Measurements from ENCODE around the gene MORC2. TPM values are rescaled to one million over a fixed set of nuclear protein-coding genes. Genes with fewer than 3 reads are reported as not detected.

The MORC2 gene
- total RNA-seq, 2 experiments from 2014 or later = 22.9 to 35.6 TPM

- TF ChIP-seq CTCF (conservative IDR thresholded peaks at IDR 0.05; ENCODE audit: low read length) (no peak), EZH2phosphoT487 (IDR thresholded peaks at IDR 0.05; ENCODE audit: borderline replicate concordance, low read depth, low read length) (no peak)
- ChIA-PET CTCF (ENCODE audit: unreplicated experiment) (no interaction called here), POLR2A (no interaction called here)
- DNase-seq (ENCODE audit: low spot score) = no peak
- Histone ChIP-seq H3K4me2 (ENCODE audit: low read length) (no peak overlapping the region), H2AFZ (ENCODE audit: low read length) (no peak overlapping the region), H3K9me3 (ENCODE audit: low read length) (no peaks in the 10 kb centered on the region), H3K79me2 (ENCODE audit: insufficient read depth, low read depth, low read length) (no peaks in the 10 kb centered on the region), H4K20me1 (ENCODE audit: insufficient read depth, low read length) (no peaks in the 10 kb centered on the region), H3K9me2 (ENCODE audit: insufficient read depth, low read length) (no peaks in the 10 kb centered on the region), H3K36me3 (ENCODE audit: insufficient read depth, low read length) (no peaks in the 10 kb centered on the region), H3K27ac (ENCODE audit: low read depth, low read length, poor library complexity, severe bottlenecking) (no peak overlapping the region), H3K4me1 (ENCODE audit: insufficient read depth, low read length, poor library complexity, severe bottlenecking) (no peaks in the 10 kb centered on the region), H3K4me3 (ENCODE audit: low read depth, low read length, poor library complexity, severe bottlenecking) (no peak overlapping the region)
- no TSS peak for BruUV-seq (replicated peaks)
- intact Hi-C loops (cut with micrococcal nuclease; ENCODE audit: unreplicated experiment) = no loop called here
Observed at GRCh38 chr22:30989474-30989873, 20.9 kb upstream of the MORC2 start.

- Histone ChIP-seq H3K79me2 (ENCODE audit: insufficient read depth, low read depth, low read length) (no peaks in the 10 kb centered on the region), H3K27ac (ENCODE audit: low read depth, low read length, poor library complexity, severe bottlenecking) (no peak overlapping the region), H2AFZ (ENCODE audit: low read length) (no peak overlapping the region), H3K4me1 (ENCODE audit: insufficient read depth, low read length, poor library complexity, severe bottlenecking) (no peaks in the 10 kb centered on the region), H4K20me1 (ENCODE audit: insufficient read depth, low read length) (no peaks in the 10 kb centered on the region), H3K9me3 (ENCODE audit: low read length) (no peaks in the 10 kb centered on the region), H3K4me3 (ENCODE audit: low read depth, low read length, poor library complexity, severe bottlenecking) (no peak overlapping the region), H3K4me2 (ENCODE audit: low read length) (no peak overlapping the region), H3K36me3 (ENCODE audit: insufficient read depth, low read length) (no peaks in the 10 kb centered on the region), H3K9me2 (ENCODE audit: insufficient read depth, low read length) (no peaks in the 10 kb centered on the region)
- BruUV-seq (replicated peaks) = no TSS peak
- CTCF ChIA-PET (ENCODE audit: unreplicated experiment) = no interaction called here
- no peak for TF ChIP-seq EZH2phosphoT487 (IDR thresholded peaks at IDR 0.05; ENCODE audit: borderline replicate concordance, low read depth, low read length)
- no peak for TF ChIP-seq CTCF (conservative IDR thresholded peaks at IDR 0.05; ENCODE audit: low read length)
- no peak for DNase-seq (ENCODE audit: low spot score)
- POLR2A ChIA-PET = no interaction called here
- intact Hi-C loops (cut with micrococcal nuclease; ENCODE audit: unreplicated experiment) = no loop called here
Observed at GRCh38 chr22:30985561-30986208, 17.1 kb upstream of the MORC2 start.

GRCh38 chr22:30984317-30984716 lies 15.7 kb upstream of the MORC2 start:
- Histone ChIP-seq H3K4me3 (ENCODE audit: low read depth, low read length, poor library complexity, severe bottlenecking) (no peak overlapping the region), H3K4me2 (ENCODE audit: low read length) (no peak overlapping the region), H3K79me2 (ENCODE audit: insufficient read depth, low read depth, low read length) (no peaks in the 10 kb centered on the region), H3K9me3 (ENCODE audit: low read length) (no peaks in the 10 kb centered on the region), H3K9me2 (ENCODE audit: insufficient read depth, low read length) (no peaks in the 10 kb centered on the region), H3K36me3 (ENCODE audit: insufficient read depth, low read length) (no peaks in the 10 kb centered on the region), H4K20me1 (ENCODE audit: insufficient read depth, low read length) (no peaks in the 10 kb centered on the region; the same call in 1 of the 2 replicates), H3K27ac (ENCODE audit: low read depth, low read length, poor library complexity, severe bottlenecking) (no peak overlapping the region), H3K4me1 (ENCODE audit: insufficient read depth, low read length, poor library complexity, severe bottlenecking) (no peaks in the 10 kb centered on the region), H2AFZ (ENCODE audit: low read length) (no peak overlapping the region)
- intact Hi-C loops (cut with micrococcal nuclease; ENCODE audit: unreplicated experiment) = no loop called here
- TF ChIP-seq CTCF (conservative IDR thresholded peaks at IDR 0.05; ENCODE audit: low read length) (no peak), EZH2phosphoT487 (IDR thresholded peaks at IDR 0.05; ENCODE audit: borderline replicate concordance, low read depth, low read length) (no peak)
- DNase-seq (ENCODE audit: low spot score) = no peak
- BruUV-seq (replicated peaks) = no TSS peak
- CTCF ChIA-PET (ENCODE audit: unreplicated experiment) = no interaction called here
- POLR2A ChIA-PET = interaction anchor here (0.6 kb wide), 1 partner anchor 1122 kb away, joined by 3 read pairs; no protein-coding TSS in a partner anchor
